Upper lobe of left lung (tissue), 4 donors: Measurements from ENCODE around the gene CNRIP1.

Source experiments
- CTCF ChIP-seq, 6 experiments: fragments of 450-650 bp in 4 of 6; fragments of 200-600 bp in 2 of 6; sonication (generic) in 2 of 6; IDR thresholded peaks; one replicate each; pipeline ENCODE4 v1.5.1; 2016 to 2019; ENCODE audit warnings: antibody characterized with exemption in 6 of 6
- EP300 ChIP-seq, 4 donors: sonication (generic); formaldehyde crosslinking; IDR thresholded peaks; one replicate each; pipeline ENCODE4 v1.5.1; 2017; ENCODE audit warnings: antibody characterized with exemption in 4 of 4, control low read depth in 2 of 4
- POLR2A ChIP-seq, 4 donors: fragments of 450-650 bp; IDR thresholded peaks; one replicate each; pipeline ENCODE4 v1.5.1; 2016 to 2017; ENCODE audit warnings: antibody characterized with exemption in 4 of 4, mild to moderate bottlenecking in 2 of 4
- POLR2AphosphoS5 ChIP-seq, 2 donors: sonication (generic); formaldehyde crosslinking; IDR thresholded peaks; one replicate each; pipeline ENCODE4 v1.5.1; 2017; ENCODE audit warnings: antibody characterized with exemption in 2 of 2

GRCh38 chr2:68333931-68334330 lies 14.2 kb upstream of the CNRIP1 start:
- TF ChIP-seq POLR2A (IDR thresholded peaks at IDR 0.05) (no peak), CTCF (IDR thresholded peaks at IDR 0.05) (no peak), POLR2AphosphoS5 (IDR thresholded peaks at IDR 0.05) (no peak), EP300 (IDR thresholded peaks at IDR 0.05) (no peak)
